ENCODE results near the gene CHRDL2. TPM values are rescaled to one million over a fixed set of nuclear protein-coding genes. Genes with fewer than 3 reads are reported as not detected.
"Not testable (repeated sequence)": the region's sequence is repeated elsewhere in the genome, so short reads cannot be mapped to it uniquely, and the experiment has no call there.

CHRDL2 gene
- total and polyA plus RNA-seq, 7 experiments from 2014 or later, result not detected

- Histone ChIP-seq H3K4me1 (ENCODE audit: control insufficient read depth in 2 of 2, insufficient read depth in 2 of 2, low read length in 2 of 2) (no peaks in the 10 kb centered on the region), H3K4me3 (ENCODE audit: low read length) (no peak overlapping the region), H3K9me3 (ENCODE audit: control insufficient read depth in 2 of 3, low read length in 3 of 3) (no peaks in the 10 kb centered on the region), H3K36me3 (ENCODE audit: control insufficient read depth in 2 of 3, insufficient read depth in 3 of 3, low read length in 3 of 3) (no peaks in the 10 kb centered on the region), H3K27me3 (ENCODE audit: control insufficient read depth in 2 of 2, insufficient read depth in 2 of 2, low read length in 2 of 2) (no peaks in the 10 kb centered on the region), H3K27ac (ENCODE audit: low read depth, low read length) (no peak overlapping the region)
- Mint-ChIP-seq H3K27ac (no peak overlapping the region), H3K36me3 (peaks cover 4 to 12% (median 9%) of the 10 kb centered on the region in 5 donors), H3K4me3 (no peak overlapping the region), H3K9me3 (peaks cover 0 to 11% (median 5%) of the 10 kb centered on the region in 11 donors), H3K4me1 (peaks cover 9 to 33% (median 26%) of the 10 kb centered on the region in 7 donors), H3K27me3 (no peaks in the 10 kb centered on the region)
- DNase-seq, result no peak
- ATAC-seq, result no peak
- intact Hi-C loops (cut with micrococcal nuclease), result no loop called here
- POLR2A ChIA-PET, result interaction anchor here (0.7 kb wide), 1 partner anchor 1151 kb away, joined by 3 read pairs; no protein-coding TSS in a partner anchor
- CTCF ChIA-PET, result no interaction called here
Observed at GRCh38 chr11:74756571-74756970, 25.3 kb upstream of the CHRDL2 start.

- Mint-ChIP-seq H3K27ac (peak overlapping the region in 2 of 9 donors; percentile 8 to 12), H3K4me3 (no peak overlapping the region), H3K27me3 (no peaks in the 10 kb centered on the region), H3K36me3 (peaks cover 4 to 12% (median 9%) of the 10 kb centered on the region in 5 donors), H3K4me1 (peaks cover 14 to 41% (median 33%) of the 10 kb centered on the region in 7 donors), H3K9me3 (peaks cover 0 to 11% (median 5%) of the 10 kb centered on the region in 11 donors)
- ATAC-seq, result no peak
- Histone ChIP-seq H3K27ac (ENCODE audit: low read depth, low read length) (no peak overlapping the region), H3K4me1 (ENCODE audit: control insufficient read depth in 2 of 2, insufficient read depth in 2 of 2, low read length in 2 of 2) (peaks cover 0 to 6% of the 10 kb centered on the region in 2 donors), H3K27me3 (ENCODE audit: control insufficient read depth in 2 of 2, insufficient read depth in 2 of 2, low read length in 2 of 2) (no peaks in the 10 kb centered on the region), H3K4me3 (ENCODE audit: low read length) (no peak overlapping the region), H3K36me3 (ENCODE audit: control insufficient read depth in 2 of 3, insufficient read depth in 3 of 3, low read length in 3 of 3) (no peaks in the 10 kb centered on the region), H3K9me3 (ENCODE audit: control insufficient read depth in 2 of 3, low read length in 3 of 3) (no peaks in the 10 kb centered on the region)
- intact Hi-C loops (cut with micrococcal nuclease), result no loop called here
- DNase-seq, result no peak
- POLR2A ChIA-PET, result interaction anchor here (0.7 kb wide), 1 partner anchor 1152 kb away, joined by 3 read pairs; no protein-coding TSS in a partner anchor
- CTCF ChIA-PET, result interaction anchor here (1.2 kb wide), 1 partner anchor 16 kb away, joined by 3 read pairs; no protein-coding TSS in a partner anchor
Observed at GRCh38 chr11:74755395-74755995, 24.3 kb upstream of the CHRDL2 start.

- ATAC-seq, result no peak
- H3K36me3 ChIP-seq (ENCODE audit: control insufficient read depth in 2 of 3, insufficient read depth in 3 of 3, low read length in 3 of 3), result no peaks in the 10 kb centered on the region
- H3K4me1 ChIP-seq (ENCODE audit: control insufficient read depth in 2 of 2, insufficient read depth in 2 of 2, low read length in 2 of 2), result peaks cover 2 to 15% of the 10 kb centered on the region in 2 donors
- no peaks in the 10 kb centered on the region for H3K9me3 ChIP-seq (ENCODE audit: control insufficient read depth in 2 of 3, low read length in 3 of 3)
- no peak overlapping the region for H3K4me3 ChIP-seq (ENCODE audit: low read length)
- H3K27ac Mint-ChIP-seq, result no peak overlapping the region
- intact Hi-C loops (cut with micrococcal nuclease), result no loop called here
- POLR2A ChIA-PET, result no interaction called here
- no peaks in the 10 kb centered on the region for H3K27me3 Mint-ChIP-seq
- DNase-seq, result no peak
- H3K4me3 Mint-ChIP-seq, result no peak overlapping the region
- peaks cover 17 to 48% (median 40%) of the 10 kb centered on the region in 7 donors for H3K4me1 Mint-ChIP-seq
- H3K36me3 Mint-ChIP-seq, result peaks cover 4 to 12% (median 9%) of the 10 kb centered on the region in 5 donors
- H3K9me3 Mint-ChIP-seq, result peaks cover 0 to 11% (median 5%) of the 10 kb centered on the region in 11 donors
- H3K27ac ChIP-seq (ENCODE audit: low read depth, low read length), result no peak overlapping the region
- CTCF ChIA-PET, result no interaction called here
- no peaks in the 10 kb centered on the region for H3K27me3 ChIP-seq (ENCODE audit: control insufficient read depth in 2 of 2, insufficient read depth in 2 of 2, low read length in 2 of 2)
Observed at GRCh38 chr11:74754507-74755252, 23.5 kb upstream of the CHRDL2 start.

GRCh38 chr11:74751303-74751702, 20.1 kb upstream of the CHRDL2 start:
- Mint-ChIP-seq H3K27me3 (no peaks in the 10 kb centered on the region), H3K27ac (peak overlapping the region in 3 of 9 donors; percentile 23 to 36 (median 26)), H3K4me3 (peak overlapping the region in 8 of 10 donors; percentile 7 to 65 (median 48)), H3K9me3 (peaks cover 0 to 6% (median under 1%) of the 10 kb centered on the region in 11 donors), H3K36me3 (peaks cover under 1 to 8% (median 5%) of the 10 kb centered on the region in 5 donors), H3K4me1 (peaks cover 34 to 69% (median 62%) of the 10 kb centered on the region in 7 donors)
- Histone ChIP-seq H3K36me3 (ENCODE audit: control insufficient read depth in 2 of 3, insufficient read depth in 3 of 3, low read length in 3 of 3) (peaks cover 0 to 3% (median 0%) of the 10 kb centered on the region in 3 experiments), H3K4me3 (ENCODE audit: low read length) (no peak overlapping the region), H3K27me3 (ENCODE audit: control insufficient read depth in 2 of 2, insufficient read depth in 2 of 2, low read length in 2 of 2) (no peaks in the 10 kb centered on the region), H3K4me1 (ENCODE audit: control insufficient read depth in 2 of 2, insufficient read depth in 2 of 2, low read length in 2 of 2) (peaks cover 16 to 29% of the 10 kb centered on the region in 2 donors), H3K27ac (ENCODE audit: low read depth, low read length) (no peak overlapping the region), H3K9me3 (ENCODE audit: control insufficient read depth in 2 of 3, low read length in 3 of 3) (no peaks in the 10 kb centered on the region)
- ChIA-PET CTCF (no interaction called here), POLR2A (no interaction called here)
- ATAC-seq (no peak), DNase-seq (no peak)
- intact Hi-C loops (cut with micrococcal nuclease), result no loop called here

DNA sequence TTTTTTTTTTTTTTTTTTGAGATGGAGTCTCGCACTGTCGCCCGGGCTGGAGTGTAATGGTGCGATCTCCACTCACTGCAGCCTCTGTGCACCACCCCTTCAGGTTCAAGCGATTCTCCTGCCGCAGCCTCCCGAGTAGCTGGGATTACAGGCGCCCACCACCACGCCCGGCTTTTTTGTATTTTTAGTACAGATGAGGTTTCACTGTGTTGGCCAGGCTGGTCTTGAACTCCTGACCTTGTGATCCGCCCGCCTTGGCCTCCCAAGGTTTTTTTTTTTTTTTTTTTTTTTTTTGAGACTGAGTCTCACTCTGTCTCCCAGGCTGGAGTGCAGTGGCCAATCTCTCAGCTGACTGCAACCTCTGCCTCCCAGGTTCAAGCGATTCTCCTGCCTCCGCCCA, 19.4 kb upstream of the CHRDL2 start:
- ATAC-seq; CTCF ChIA-PET; H3K36me3 ChIP-seq (ENCODE audit: control insufficient read depth in 2 of 3, insufficient read depth in 3 of 3, low read length in 3 of 3); POLR2A ChIA-PET; H3K27me3 Mint-ChIP-seq; H3K9me3 Mint-ChIP-seq; H3K27ac ChIP-seq (ENCODE audit: low read depth, low read length); H3K4me3 ChIP-seq (ENCODE audit: low read length); H3K9me3 ChIP-seq (ENCODE audit: control insufficient read depth in 2 of 3, low read length in 3 of 3); H3K27me3 ChIP-seq (ENCODE audit: control insufficient read depth in 2 of 2, insufficient read depth in 2 of 2, low read length in 2 of 2); DNase-seq; H3K36me3 Mint-ChIP-seq; intact Hi-C loops (cut with micrococcal nuclease): not testable (repeated sequence)
- H3K4me1 Mint-ChIP-seq, result peaks cover 30 to 65% (median 59%) of the 10 kb centered on the region in 7 donors
- H3K4me3 Mint-ChIP-seq, result peak overlapping the region in 7 of 10 donors; percentile 38 to 99 (median 93)
- peaks cover 16 to 29% of the 10 kb centered on the region in 2 donors for H3K4me1 ChIP-seq (ENCODE audit: control insufficient read depth in 2 of 2, insufficient read depth in 2 of 2, low read length in 2 of 2)
- H3K27ac Mint-ChIP-seq, result peak overlapping the region in 1 of 9 donors; percentile 36

GRCh38 chr11:74749965-74750296, 18.7 kb upstream of the CHRDL2 start:
- peak overlapping the region; percentile 72 for H3K4me3 ChIP-seq (ENCODE audit: low read length)
- Mint-ChIP-seq H3K27ac (peak overlapping the region; percentile 60 to 94 (median 84)), H3K9me3 (no peaks in the 10 kb centered on the region), H3K27me3 (no peaks in the 10 kb centered on the region), H3K36me3 (peaks cover 0 to 5% (median 0%) of the 10 kb centered on the region in 5 donors), H3K4me3 (peak overlapping the region; percentile 81 to 99 (median 93)), H3K4me1 (peaks cover 25 to 60% (median 53%) of the 10 kb centered on the region in 7 donors)
- DNase-seq, result peak in 3 of 9 donors; percentile 6 to 8 (median 7)
- intact Hi-C loops (cut with micrococcal nuclease), result loop anchor here (2.0 to 10.0 kb wide), 7 partner anchors 157 to 1103 kb away; partner anchors contain the start of genes NEU3 (in 2 of the 2), PGM2L1 (in 1 of the 2), PLEKHB1 (in 1 of the 2) and POLD3 (in 1 of the 2)
- peaks cover 16 to 29% of the 10 kb centered on the region in 2 donors for H3K4me1 ChIP-seq (ENCODE audit: control insufficient read depth in 2 of 2, insufficient read depth in 2 of 2, low read length in 2 of 2)
- H3K9me3 ChIP-seq (ENCODE audit: control insufficient read depth in 2 of 3, low read length in 3 of 3), result no peaks in the 10 kb centered on the region
- no peaks in the 10 kb centered on the region for H3K27me3 ChIP-seq (ENCODE audit: control insufficient read depth in 2 of 2, insufficient read depth in 2 of 2, low read length in 2 of 2)
- ChIA-PET CTCF (no interaction called here), POLR2A (no interaction called here)
- peaks cover 0 to 3% (median 0%) of the 10 kb centered on the region in 3 experiments for H3K36me3 ChIP-seq (ENCODE audit: control insufficient read depth in 2 of 3, insufficient read depth in 3 of 3, low read length in 3 of 3)
- peak overlapping the region; percentile 79 for H3K27ac ChIP-seq (ENCODE audit: low read depth, low read length)
- no peak for ATAC-seq
